HG03135 (cell line): ENCODE results near the gene TAF4.
"Not testable (repeated sequence)": the region's sequence is repeated elsewhere in the genome, so short reads cannot be mapped to it uniquely, and the experiment has no call there.

Experiments used
- ATAC-seq: cut with Tn5 transposase; IDR thresholded peaks from one replicate; pipeline ENCODE4 v1.9.1; 2021; ENCODE audit warnings: mild to moderate bottlenecking, moderate library complexity; ENCODE audit not compliant: unreplicated experiment

TAF4 gene

DNA sequence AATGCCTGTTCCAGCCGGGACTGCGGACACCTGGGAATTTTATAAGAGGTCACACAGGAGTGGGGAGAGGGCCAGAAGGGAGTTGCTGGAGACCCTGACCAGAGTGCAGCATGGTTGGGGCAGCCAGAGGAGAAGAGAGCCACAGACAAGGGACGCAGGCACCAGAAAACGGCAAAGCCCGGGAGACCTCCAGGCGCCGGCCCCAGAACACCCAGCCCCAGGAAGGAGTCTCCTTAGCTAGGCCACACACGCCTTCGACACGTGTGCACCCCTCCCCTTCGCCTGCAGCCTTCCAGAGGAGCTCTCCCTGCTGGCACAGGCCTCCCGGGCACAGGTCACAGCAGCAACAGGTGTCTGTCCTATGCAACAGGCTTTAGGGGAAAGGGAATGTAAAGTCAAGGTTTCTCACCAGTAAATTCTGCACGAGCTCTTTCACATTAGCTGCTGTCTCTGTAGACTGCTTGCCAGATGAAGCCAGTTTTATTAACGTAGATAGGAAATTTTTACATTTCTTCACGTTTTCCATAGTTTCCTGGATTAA is 57.0 kb downstream of the TAF4 start:
- ATAC-seq: no peak

DNA sequence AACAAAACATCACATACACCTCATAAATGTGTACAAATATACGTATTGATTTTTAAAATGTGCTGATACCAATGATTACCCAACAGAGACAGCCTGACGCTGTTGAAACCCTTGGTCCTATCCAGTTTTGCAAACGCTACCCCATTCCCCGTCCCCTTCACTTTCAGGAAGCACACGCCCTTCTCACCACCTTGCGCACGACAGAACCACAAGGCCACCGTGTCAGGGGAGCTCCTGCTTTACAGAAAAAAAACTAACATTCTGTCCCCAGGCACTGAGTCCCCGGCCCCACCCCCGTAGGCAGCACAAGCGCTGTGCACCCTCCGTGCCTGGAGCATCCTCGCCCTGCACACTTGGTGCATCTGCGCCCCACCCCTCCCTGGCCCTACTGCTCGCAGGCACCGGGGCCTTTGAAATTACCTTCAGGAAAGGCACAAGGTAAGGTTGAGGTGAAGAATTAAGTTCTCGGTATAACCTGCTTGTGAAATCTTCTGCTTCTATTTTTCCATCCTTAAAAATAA is 58.5 kb downstream of the TAF4 start:
- ATAC-seq: no peak

DNA sequence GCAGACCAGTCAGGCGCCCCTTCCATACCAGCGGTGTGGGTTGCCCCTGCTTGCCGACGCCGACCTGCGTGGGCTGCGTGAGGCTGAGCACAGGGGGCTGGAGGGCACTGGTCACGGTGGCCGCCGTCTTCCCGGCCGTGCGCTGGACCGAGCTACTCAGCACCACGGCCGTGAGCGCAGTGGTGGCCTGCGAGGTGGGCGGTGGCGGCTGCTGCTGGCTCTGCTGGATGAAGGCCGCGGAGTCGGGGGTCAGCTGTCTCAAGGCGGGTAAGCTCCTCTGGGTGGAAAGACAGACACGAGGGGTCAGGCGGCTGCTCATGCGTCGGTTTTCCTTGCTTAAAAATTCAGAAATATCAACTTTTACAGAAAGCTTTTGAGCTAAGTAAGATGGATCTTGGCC is 59.2 kb downstream of the TAF4 start:
- no peak for ATAC-seq

DNA sequence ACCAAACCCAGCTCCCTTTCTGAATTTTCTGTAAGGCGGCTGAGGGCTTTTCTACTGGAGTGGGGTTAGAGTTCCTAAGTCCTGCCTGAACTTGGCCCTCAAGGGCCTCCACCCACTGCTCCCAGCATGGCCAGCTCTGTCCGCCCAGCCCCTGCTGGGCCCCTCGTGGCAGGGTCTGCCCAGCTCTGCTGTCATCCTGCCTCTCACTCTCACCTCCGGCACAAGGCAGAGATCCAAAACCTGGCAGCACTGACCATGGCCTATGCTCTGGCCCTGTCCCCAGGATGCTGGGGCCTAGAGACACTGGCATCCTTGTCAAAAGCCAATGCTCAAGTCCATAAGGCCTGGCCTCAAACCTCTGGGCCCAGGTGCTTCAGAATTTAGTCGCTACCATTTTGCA is 61.1 kb downstream of the TAF4 start:
- no peak for ATAC-seq

DNA sequence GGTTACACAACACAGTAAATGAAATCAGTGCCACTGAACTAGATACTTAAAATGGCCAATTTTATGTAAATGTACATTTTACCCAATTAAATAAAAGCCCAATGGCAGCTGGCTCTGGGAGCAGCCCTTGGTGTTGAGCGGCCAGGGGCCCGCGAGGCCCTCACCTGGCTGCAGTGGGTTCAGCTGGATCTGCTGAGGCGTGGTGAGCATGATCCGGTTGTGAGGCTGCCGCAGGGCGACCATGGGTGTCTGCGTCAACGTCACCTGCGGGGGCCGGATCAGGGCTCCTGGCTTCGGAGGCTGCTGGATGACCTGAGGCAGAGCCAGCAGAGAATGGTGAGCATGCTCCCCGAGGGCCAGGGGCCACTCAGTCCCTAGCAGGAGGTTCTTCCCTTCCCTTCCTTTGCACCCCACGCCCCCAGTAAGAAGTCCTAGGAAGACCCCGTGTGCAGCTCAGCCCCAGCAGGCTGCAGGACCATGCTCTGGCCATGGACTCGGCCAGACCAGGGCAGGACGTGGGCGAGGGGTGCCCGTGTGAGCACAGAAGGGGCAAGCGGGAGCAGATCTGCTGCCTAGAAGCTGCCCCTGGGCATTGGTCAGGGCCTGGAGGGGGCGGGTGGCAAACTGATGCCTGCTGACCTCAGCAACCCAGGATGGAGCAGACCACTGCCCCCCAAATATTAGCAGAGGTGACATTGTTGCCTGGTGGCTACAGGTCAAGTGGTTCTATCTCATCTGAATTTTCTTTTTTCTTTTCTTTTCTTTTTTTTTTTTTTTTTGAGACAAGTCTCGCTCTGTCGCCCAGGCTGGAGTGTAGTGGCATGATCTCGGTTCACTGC is 61.9 kb downstream of the TAF4 start:
- ATAC-seq: no peak

DNA sequence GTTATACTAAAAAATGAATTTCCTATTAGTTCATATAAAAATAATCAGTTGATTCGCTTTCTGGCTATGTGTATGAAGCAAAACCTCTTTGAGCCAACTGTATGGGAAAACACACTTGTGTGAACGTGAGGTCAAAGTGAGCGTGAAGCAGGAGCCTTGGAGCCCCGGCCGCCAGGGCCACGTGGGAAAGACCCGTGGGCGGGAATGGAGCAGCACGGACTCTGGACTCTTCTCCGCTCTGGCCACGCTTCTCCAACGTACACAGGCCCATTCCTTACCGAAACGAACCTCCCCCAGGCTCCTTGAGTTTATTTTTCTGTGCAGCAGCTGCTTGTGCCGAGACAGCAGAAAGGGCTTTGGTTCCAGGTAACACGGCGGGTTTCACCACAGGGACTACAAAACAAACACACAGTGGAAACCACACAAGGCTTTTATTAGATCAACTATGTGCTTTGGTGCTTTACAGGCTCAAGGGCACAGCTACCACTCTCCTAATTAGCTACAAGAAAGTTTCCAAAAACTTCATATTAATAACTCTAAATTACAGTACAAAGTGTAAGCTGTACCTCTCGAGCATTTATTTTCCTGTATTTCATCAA is 62.7 kb downstream of the TAF4 start:
- ATAC-seq: no peak

DNA sequence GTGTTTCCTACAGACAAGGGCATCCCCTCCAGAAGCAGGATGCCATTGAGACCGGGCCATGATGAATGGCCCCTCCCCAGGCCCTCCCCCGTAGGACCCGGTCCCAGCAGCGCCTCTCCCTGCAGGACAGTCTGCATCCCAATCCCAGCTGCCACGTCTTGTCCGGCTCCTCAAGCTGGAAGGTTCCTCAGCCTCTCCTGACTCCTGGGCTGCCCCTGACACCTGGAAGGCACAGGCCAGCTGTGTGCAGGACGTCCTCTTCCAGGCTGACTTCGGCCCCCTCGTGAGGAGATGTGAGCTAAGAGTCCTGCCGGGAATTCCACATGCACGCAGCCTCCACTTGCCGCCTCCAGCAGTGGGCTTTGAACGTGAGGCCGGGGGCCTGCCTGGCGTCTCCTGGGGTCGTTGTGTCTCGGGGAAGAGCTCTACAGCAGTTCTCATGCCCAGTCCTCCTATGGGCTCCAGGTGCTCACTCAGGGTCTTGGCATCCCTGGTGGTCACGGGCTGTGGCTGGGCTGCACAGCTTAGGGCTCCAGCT is 64.4 kb downstream of the TAF4 start:
- ATAC-seq: no peak

DNA sequence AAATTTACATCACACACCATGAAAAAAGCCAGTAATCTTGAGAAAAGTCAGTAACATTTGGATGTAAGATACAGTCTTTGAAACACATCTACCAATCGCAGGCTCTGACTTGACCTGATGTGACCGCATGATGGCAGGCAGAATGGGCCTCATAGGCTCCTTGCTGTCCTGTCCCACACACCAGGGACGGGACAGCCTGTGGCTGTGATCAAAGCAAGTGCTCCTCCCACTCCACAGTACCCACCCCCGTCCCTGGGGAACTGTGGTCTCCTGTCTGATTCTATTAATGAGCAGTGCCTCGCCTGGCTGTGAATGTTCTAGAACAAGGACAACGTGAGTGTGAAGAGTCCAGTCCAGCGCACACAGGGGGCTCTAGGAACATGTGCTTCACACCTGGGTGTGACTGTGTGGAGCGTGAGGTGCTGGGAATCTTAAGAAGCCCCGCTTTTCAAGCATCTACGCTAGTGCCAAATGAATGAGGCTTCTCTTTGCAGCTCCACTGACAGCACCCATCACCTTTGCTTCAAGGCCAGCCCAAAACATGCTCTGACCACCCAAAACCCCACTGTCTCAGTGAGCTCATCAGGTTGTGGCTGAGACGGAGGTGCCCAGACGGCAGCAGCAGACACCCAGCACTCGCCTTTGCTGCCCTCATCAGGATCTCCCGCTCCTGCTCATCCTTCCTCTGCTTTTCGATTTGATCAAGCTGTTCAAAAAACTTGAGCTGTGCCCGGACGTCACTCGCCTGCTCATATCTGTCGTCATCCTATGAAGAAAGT is 67.1 kb downstream of the TAF4 start:
- ATAC-seq: no peak

DNA sequence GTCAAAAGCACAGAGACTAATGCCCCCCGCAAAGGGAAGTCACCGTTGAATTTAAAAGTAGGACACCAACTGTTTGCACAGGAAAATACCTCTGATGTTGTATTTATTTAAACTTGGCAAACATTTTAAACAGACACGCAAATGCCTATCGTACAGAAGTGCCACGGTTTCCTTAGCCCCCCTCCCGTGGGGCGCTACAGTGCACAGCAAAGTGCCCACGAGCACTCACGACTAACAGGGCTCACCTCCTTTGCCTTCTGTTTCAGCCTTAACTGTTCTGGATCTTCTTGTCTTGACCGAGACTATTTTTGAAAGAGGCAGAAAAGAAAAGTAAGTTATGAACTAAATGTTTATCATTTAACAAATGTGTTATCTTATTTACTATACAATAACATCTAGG is 67.8 kb downstream of the TAF4 start:
- no peak for ATAC-seq

DNA sequence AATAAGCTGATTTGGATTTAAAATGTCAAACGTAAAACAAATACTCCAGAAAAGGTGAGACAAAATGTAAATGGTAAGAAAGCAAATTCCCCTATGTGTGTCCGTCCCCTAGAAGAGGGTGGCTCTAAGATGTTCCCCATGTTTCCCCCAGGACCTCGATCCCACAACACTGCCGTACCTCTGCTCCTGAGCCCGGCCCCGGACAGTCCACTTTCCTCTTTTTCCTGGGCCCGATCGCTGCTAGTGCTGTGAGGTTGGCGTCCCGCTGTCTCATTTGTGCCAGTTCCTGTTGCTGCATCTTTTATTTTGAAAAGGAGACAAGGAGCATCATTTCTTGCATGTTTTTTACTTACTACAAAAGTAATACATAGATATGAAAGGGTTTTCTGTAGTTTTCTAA is 68.3 kb downstream of the TAF4 start:
- ATAC-seq: no peak

DNA sequence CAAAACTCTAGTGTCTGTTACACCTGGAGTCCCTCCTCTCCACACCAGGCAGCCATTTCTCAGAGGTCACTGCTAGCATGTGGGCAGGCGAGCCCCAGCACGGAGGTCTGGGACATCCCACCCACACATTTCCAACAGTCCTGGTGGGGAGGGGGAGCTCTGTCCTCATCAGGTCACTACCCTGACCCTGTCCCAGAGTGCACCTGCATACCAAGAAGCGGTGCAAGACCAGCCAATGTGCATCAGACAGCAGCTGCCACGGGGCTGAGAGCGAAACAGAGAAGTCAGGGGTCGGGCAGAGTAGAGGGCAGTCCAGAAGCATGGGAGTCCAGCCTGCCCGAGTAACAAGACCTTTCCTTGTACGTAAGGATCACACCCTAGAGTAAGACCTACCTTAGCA is 71.1 kb downstream of the TAF4 start:
- no peak for ATAC-seq

DNA sequence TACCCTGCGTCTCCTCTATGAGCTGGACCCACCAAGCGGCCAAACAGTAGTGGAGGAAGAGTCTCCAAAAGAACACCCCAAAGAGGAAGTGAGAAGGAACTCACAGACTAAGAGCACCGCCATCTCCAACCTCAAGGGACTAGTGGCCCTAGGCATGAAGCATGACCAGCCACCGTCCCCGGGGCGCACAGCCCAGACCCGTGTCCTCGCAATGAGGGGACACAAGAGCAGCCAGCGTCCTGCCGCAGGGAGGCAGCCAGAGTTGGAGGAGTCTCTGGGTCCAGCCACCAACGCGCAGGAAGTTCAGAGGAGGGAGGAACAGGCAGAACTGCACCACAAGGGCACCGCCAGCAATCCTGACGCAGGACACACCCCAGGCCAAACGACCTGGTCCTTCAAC is 72.6 kb downstream of the TAF4 start:
- ATAC-seq: no peak

DNA sequence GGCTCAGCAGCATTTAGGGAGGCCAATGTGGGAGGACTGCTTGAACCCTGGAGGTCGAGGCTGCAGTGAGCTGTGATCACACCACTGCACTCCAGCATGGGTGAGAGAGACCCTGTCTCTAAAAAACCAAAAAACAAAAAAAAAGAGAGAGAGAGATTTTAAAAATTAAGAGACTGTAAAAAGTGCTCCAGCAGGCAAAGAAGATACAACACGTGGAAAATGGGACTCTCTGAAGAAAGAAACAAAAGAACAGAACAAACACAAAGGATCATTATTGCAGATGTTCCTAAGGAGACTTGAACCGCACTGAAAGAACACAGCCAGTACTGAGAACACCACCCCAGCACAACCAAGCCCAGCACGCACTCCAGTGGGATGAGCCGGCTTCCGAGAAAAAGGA is 74.2 kb downstream of the TAF4 start:
- ATAC-seq: no peak

DNA sequence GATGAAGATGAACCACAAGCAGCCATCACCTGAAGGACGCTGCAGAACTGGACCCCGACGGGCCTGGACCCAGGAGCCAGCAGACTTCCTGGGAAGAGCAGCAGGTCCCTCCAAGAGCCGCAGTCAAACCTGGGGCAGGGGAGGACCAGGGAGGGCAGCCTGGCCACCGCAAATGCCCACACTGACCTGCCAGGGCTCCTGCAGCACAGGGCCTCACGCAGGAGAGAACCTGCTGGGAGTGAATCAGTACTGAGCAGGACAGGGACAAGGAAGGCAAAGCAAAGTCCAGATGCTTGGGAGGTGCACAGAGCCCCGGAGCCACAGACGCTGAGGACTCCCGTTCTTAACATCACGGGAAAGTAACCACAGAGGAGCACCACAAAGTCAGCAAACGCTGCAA is 75.2 kb downstream of the TAF4 start:
- ATAC-seq: no peak

DNA sequence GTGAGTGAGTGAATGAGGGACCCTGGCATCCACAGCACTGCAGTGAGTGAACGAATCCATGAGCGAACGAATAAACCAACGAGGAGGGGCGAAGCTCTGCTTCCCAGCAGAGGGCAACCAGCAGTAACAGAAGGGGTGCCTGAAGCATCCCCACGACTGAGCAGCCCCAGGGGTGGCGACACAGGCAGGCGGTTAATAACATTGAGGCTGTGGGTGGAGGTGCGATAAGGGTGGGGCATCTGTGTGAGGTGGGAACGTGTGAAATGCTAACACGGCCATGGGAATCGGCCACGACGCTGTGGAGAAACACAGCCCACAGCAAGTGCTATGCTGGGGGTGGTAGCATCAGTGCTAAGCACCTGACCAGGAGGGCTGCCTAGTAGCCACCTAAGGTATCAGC is 75.9 kb downstream of the TAF4 start:
- ATAC-seq: no peak

DNA sequence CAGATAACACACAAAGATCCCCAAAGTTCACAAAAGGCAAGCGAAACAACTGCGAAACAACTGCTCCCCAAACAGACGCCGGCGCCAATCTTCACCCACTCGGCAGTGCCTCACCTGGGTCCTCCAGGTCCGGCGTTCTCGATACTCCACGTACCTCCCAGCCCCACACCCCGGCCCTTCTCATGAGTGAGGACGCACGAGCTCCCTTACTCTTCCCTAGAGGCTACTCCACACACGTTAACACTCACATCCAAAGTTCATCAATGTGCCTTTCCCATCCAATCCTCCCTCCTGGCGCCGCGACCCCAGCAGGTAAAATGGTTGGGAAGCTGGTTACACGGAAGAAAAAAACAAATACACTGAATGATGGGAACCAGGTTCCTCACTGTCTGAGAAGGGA is 77.0 kb downstream of the TAF4 start:
- ATAC-seq: no peak

DNA sequence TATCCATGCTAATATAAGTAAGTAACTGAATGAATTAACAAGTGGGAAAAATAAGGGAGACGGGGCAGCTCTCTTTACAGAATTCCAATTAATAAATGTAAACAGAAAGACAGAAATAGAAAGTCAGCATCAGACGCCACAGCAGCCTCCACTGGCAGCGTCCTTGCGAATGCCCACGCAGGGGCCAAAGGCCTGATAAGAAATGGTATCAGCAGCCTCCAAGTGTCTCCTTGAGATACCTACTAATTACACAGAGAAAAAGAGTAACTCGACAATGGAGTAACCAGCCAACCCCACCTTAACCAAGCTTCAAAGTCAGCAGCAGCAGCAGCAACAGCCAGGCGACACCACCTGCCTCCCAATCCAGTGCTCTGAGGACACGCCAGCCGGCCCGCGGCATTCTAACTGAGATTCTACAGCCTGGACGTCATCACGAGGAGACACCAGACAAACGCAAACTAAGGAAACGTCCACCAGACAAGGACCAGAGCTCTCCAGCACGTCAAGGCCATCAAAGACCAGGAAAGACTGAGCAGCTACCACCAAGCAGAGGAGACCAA is 78.8 kb downstream of the TAF4 start:
- ATAC-seq: no peak

DNA sequence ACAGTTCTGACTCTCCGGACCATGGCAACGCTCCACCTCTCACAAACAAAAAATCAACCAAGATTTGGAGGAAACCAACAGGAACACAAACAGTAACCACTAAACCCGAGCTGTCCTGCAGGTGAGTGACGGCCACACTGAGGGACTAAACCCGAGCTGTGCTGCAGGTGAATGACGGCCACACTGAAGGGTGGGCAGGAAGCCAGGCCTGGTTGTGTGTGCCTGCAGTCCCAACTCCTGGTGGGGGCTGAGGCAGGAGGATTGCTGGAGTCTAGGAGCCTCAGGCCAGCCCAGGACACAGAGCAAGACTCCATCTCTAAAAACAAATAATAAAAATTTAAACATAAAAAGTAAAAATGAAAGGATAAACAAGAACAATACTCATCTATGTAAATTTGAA is 80.6 kb downstream of the TAF4 start:
- no peak for ATAC-seq

DNA sequence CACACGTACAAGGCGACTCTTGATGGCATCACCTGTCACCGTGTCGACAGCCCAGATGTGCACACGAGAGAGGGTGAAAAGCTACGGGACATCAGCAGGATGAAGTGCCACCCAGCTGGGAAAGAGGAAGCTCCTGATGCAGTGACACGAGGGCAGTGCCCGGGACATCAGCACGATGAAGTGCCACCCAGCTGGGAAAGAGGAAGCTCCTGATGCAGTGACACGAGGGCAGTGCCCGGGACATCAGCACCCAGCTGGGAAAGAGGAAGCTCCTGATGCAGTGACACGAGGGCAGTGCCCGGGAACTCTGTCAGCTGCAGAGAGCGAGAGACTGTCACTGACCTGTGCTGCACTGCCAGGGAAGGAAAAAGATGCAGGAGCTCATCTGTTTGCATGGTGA is 81.2 kb downstream of the TAF4 start:
- not testable (repeated sequence) for ATAC-seq

DNA sequence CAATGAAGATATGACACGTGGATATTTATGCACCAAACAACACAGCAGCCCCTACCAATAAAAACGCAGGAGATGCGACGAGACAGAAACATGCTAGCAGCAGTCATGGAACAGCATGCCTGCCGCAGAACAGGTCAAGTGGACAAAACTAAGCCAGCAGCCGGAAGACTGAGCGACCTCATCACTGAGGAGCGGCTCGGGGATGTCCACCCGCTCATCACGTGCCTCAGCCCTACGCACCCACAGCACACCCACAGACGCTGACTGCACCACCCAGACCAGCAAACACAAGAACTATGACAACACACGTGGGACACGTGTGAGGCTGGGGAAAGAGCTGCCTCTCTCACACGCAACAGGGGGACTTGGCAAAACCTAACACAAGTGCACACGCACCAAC is 81.7 kb downstream of the TAF4 start:
- no peak for ATAC-seq

DNA sequence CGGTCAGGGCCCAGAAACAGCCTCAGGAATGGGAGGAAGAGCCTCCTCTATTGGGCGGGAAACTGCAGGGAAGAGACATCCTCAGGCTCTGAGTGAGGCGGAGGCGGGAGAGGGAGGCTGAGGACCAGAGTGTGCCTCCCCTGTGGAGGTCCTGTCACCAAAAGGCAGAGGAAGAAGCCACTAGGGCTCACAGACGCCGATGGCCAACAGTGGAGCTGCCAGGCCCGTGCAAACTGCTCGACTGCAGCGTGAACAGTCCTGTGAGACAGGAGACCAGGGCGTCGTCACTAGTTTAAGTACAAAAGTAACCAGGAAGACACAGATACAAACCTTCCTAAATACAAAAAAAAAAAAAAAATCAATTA is 82.7 kb downstream of the TAF4 start:
- no peak for ATAC-seq
